SU-DHL-6 (cell line): ENCODE measurements around the gene STK32B.

ENCODE experiments used
- H2AFZ ChIP-seq: fragments of 200-600 bp; sonication (generic); 2 replicates; pipeline ENCODE4 v1.6.1; 2014; ENCODE audit warnings: low read depth, mild to moderate bottlenecking, moderate library complexity, mixed read lengths, antibody characterized with exemption, low read length; ENCODE audit not compliant: severe bottlenecking
- H3F3A ChIP-seq: fragments of 200-600 bp; shearing (Covaris generic); 2 replicates; pipeline ENCODE4 v1.6.0; 2016; ENCODE audit warnings: antibody characterized with exemption, mild to moderate bottlenecking; ENCODE audit not compliant: insufficient read depth
- H3K27ac ChIP-seq: fragments of 200-600 bp; sonication (generic); 2 replicates; pipeline ENCODE4 v1.5.1; 2016; ENCODE audit warnings: low read depth, mild to moderate bottlenecking, low read length, moderate library complexity, mixed read lengths
- H3K27me3 ChIP-seq: fragments of 200-600 bp; sonication (generic), shearing (Covaris generic); 2 replicates; pipeline ENCODE4 v1.6.0; 2014; ENCODE audit warnings: mild to moderate bottlenecking, low read length
- H3K36me3 ChIP-seq: fragments of 200-600 bp; sonication (generic); 2 replicates; pipeline ENCODE4 v1.6.1; 2014; ENCODE audit warnings: mild to moderate bottlenecking, low read length, mixed read lengths
- H3K4me2 ChIP-seq: fragments of 300-600, 200-600 bp; shearing (Covaris generic), sonication (generic); 2 replicates; pipeline ENCODE4 v1.6.0; 2014; ENCODE audit warnings: low read length, low read depth, mild to moderate bottlenecking; ENCODE audit not compliant: poor library complexity, severe bottlenecking
- H3K4me3 ChIP-seq: fragments of 200-600 bp; sonication (generic); 2 replicates; pipeline ENCODE4 v1.5.1; 2014; ENCODE audit warnings: antibody characterized with exemption, low read length, mild to moderate bottlenecking, mixed read lengths; ENCODE audit not compliant: insufficient read depth, poor library complexity, severe bottlenecking
- H3K79me2 ChIP-seq: fragments of 200-600 bp; sonication (generic); 2 replicates; pipeline ENCODE4 v1.6.1; 2014; ENCODE audit warnings: mild to moderate bottlenecking, low read length, moderate library complexity; ENCODE audit not compliant: insufficient read depth
- H3K9ac ChIP-seq: fragments of 200-600 bp; sonication (generic); 2 replicates; pipeline ENCODE4 v1.7.0; 2014; ENCODE audit warnings: mild to moderate bottlenecking, low read length
- H3K9me2 ChIP-seq: fragments of 200-600 bp; sonication (generic); replicated peaks from 2 replicates; pipeline ENCODE4 v1.6.1; 2014; ENCODE audit warnings: low read length; ENCODE audit not compliant: insufficient read depth
- H3K9me3 ChIP-seq: fragments of 200-600 bp; sonication (generic); 2 replicates; pipeline ENCODE4 v1.6.1; 2014; ENCODE audit warnings: low read length, mixed read lengths; ENCODE audit not compliant: insufficient read depth
- H4K20me1 ChIP-seq: fragments of 200-600 bp; sonication (generic); 2 replicates; pipeline ENCODE4 v1.6.1; 2014; ENCODE audit warnings: low read depth, mild to moderate bottlenecking, antibody characterized with exemption, low read length, moderate library complexity, mixed read lengths
- CTCF ChIP-seq: fragments of 200-600 bp; sonication (generic); IDR thresholded peaks from one replicate; pipeline ENCODE4 v1.5.1; 2017; ENCODE audit warnings: antibody characterized with exemption, mild to moderate bottlenecking, low read length, moderate library complexity; ENCODE audit not compliant: insufficient read depth, poor library complexity, severe bottlenecking
- EZH2phosphoT487 ChIP-seq: fragments of 200-600 bp; sonication (generic), shearing (Covaris generic); conservative IDR thresholded peaks from 2 replicates; pipeline ENCODE4 v1.6.1; 2018; ENCODE audit warnings: mild to moderate bottlenecking, antibody characterized with exemption, low read length, moderate library complexity, mixed read lengths

The STK32B gene

DNA sequence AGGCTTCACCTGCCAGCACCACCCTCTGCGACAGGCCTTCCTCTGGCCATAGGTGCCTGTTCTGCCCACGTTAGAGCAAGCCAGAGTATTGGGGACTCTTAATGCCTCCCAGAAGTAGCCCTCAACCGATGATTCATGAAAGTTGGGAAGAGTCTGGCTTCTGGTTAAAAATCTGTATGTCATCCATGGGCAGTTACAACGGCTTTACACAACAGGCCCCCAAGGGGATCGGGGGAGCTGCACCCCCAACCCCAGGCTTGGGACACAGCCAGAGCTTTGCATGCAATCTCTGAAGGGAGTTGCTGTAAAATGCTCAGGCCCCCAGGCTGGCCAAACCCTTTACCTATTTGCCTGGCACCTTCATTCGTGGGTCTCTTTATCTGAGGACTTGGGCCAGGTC lies 26.6 kb upstream of the STK32B start:
- no peaks in the 10 kb centered on the region for H3K79me2 ChIP-seq
- no peak overlapping the region for H2AFZ ChIP-seq
- no peak overlapping the region for H3K9ac ChIP-seq
- TF ChIP-seq CTCF: no peak
- TF ChIP-seq EZH2phosphoT487: no peak
- H3K36me3 ChIP-seq: no peaks in the 10 kb centered on the region
- H4K20me1 ChIP-seq: no peaks in the 10 kb centered on the region
- H3K27me3 ChIP-seq: no peaks in the 10 kb centered on the region
- H3K4me3 ChIP-seq: no peak overlapping the region
- H3K27ac ChIP-seq: no peak overlapping the region
- no peak overlapping the region for H3K4me2 ChIP-seq
- H3F3A ChIP-seq: no peaks in the 10 kb centered on the region
- H3K9me3 ChIP-seq: no peaks in the 10 kb centered on the region
- no peaks in the 10 kb centered on the region for H3K9me2 ChIP-seq

- no peaks in the 10 kb centered on the region for H3K9me2 ChIP-seq
- no peak overlapping the region for H3K27ac ChIP-seq
- TF ChIP-seq EZH2phosphoT487 (no peak), CTCF (no peak)
- H3K9ac ChIP-seq: no peak overlapping the region
- H3K4me2 ChIP-seq: no peak overlapping the region
- no peaks in the 10 kb centered on the region for H3K9me3 ChIP-seq
- no peak overlapping the region for H2AFZ ChIP-seq
- H3K27me3 ChIP-seq: no peaks in the 10 kb centered on the region
- no peaks in the 10 kb centered on the region for H3F3A ChIP-seq
- H4K20me1 ChIP-seq: no peaks in the 10 kb centered on the region
- H3K79me2 ChIP-seq: no peaks in the 10 kb centered on the region
- no peaks in the 10 kb centered on the region for H3K36me3 ChIP-seq
- H3K4me3 ChIP-seq: no peak overlapping the region
These were observed 24.9 kb upstream of the STK32B start for GRCh38 chr4:5026371-5026770.

GRCh38 chr4:5027346-5027745 lies 23.9 kb upstream of the STK32B start:
- no peak overlapping the region for H3K9ac ChIP-seq
- H3K79me2 ChIP-seq: no peaks in the 10 kb centered on the region
- TF ChIP-seq CTCF: no peak
- TF ChIP-seq EZH2phosphoT487: no peak
- no peak overlapping the region for H3K27ac ChIP-seq
- no peak overlapping the region for H3K4me3 ChIP-seq
- H4K20me1 ChIP-seq: no peaks in the 10 kb centered on the region
- H3F3A ChIP-seq: no peaks in the 10 kb centered on the region
- no peaks in the 10 kb centered on the region for H3K9me3 ChIP-seq
- H3K9me2 ChIP-seq: no peaks in the 10 kb centered on the region
- H3K27me3 ChIP-seq: no peaks in the 10 kb centered on the region
- no peak overlapping the region for H2AFZ ChIP-seq
- H3K4me2 ChIP-seq: no peak overlapping the region
- H3K36me3 ChIP-seq: no peaks in the 10 kb centered on the region

DNA sequence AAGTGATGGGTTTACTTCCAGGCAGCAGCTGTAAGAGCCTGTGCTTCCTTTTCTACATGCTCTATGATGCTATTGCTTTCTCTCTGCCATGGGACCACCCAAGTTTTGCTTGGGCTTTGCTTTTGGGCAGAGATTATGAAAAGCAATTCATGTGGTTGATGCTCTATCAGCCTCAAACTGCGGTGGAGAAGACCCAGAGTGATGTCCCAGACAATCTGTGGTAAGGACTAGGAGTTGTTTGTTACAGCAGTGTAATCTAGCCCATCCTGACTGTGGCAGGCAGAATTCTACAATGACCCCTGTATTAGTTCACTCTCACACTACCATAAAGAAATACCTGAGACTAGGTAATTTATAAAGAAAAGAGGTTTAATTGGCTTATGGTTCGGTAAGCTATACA lies 22.8 kb upstream of the STK32B start:
- Histone ChIP-seq H3K4me2 (no peak overlapping the region), H4K20me1 (no peaks in the 10 kb centered on the region), H3F3A (no peaks in the 10 kb centered on the region), H3K27ac (no peak overlapping the region), H2AFZ (no peak overlapping the region), H3K36me3 (no peaks in the 10 kb centered on the region), H3K9me3 (no peaks in the 10 kb centered on the region), H3K9me2 (no peaks in the 10 kb centered on the region), H3K4me3 (no peak overlapping the region), H3K9ac (no peak overlapping the region), H3K79me2 (no peaks in the 10 kb centered on the region), H3K27me3 (no peaks in the 10 kb centered on the region)
- TF ChIP-seq EZH2phosphoT487: no peak
- TF ChIP-seq CTCF: no peak
